Loucy (cell line): ENCODE results near the gene DNA2.

ENCODE experiments used
- EZH2phosphoT487 ChIP-seq: fragments of 200-600 bp; IDR thresholded peaks from 2 replicates; pipeline ENCODE4 v1.6.1; 2018; ENCODE audit warnings: antibody characterized with exemption, mild to moderate bottlenecking, moderate library complexity, borderline replicate concordance
- TF ChIP-seq, protein P1 (sequence below): fragments of 200-600 bp; sonication (generic); conservative IDR thresholded peaks from 2 replicates; pipeline ENCODE4 v1.5.1; 2014; ENCODE audit warnings: mild to moderate bottlenecking, antibody characterized with exemption, low read length

DNA sequence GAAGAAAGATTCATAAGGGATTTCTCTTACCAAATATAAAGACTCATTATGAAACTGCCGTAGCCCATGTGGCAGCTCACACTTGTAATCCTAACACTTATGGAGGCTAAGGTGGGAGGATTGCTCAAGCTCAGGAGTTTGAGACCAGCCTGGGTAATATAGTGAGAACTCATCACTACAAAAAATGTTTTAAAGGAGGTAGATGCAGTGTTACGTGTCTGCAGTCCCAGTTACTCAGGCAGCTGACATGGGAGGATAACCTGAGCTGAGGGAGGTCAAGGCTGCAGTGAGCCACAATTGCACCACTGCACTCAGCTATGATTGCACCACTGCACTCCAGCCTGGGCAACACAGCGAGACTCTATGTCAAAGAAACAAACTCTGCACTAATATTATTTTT lies 18.1 kb upstream of the DNA2 start:
- TF ChIP-seq, protein P1, sequence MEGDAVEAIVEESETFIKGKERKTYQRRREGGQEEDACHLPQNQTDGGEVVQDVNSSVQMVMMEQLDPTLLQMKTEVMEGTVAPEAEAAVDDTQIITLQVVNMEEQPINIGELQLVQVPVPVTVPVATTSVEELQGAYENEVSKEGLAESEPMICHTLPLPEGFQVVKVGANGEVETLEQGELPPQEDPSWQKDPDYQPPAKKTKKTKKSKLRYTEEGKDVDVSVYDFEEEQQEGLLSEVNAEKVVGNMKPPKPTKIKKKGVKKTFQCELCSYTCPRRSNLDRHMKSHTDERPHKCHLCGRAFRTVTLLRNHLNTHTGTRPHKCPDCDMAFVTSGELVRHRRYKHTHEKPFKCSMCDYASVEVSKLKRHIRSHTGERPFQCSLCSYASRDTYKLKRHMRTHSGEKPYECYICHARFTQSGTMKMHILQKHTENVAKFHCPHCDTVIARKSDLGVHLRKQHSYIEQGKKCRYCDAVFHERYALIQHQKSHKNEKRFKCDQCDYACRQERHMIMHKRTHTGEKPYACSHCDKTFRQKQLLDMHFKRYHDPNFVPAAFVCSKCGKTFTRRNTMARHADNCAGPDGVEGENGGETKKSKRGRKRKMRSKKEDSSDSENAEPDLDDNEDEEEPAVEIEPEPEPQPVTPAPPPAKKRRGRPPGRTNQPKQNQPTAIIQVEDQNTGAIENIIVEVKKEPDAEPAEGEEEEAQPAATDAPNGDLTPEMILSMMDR = no peak
- no peak for TF ChIP-seq EZH2phosphoT487
